Measurements from ENCODE around the gene BBS7.

DNA sequence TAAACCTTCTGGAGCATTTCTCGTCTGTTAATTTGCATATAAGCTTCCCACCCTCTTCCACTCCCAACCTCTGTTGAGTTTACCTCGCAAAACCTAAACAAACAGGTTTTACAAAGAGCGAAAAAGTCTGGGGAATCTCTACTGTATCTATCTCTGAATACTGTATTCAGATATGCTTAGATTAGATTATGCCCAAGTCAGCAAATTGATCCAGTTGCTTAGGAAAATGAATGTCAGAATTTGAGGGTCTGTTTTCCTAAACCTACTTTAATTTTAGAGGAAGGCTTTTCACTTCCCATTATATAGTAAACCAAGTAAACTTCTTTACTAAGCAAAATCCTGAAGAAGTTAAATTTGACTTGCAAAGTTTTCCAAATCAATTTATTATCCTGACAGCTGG, 53.3 kb downstream of the BBS7 start:
- TF ChIP-seq, protein P1, sequence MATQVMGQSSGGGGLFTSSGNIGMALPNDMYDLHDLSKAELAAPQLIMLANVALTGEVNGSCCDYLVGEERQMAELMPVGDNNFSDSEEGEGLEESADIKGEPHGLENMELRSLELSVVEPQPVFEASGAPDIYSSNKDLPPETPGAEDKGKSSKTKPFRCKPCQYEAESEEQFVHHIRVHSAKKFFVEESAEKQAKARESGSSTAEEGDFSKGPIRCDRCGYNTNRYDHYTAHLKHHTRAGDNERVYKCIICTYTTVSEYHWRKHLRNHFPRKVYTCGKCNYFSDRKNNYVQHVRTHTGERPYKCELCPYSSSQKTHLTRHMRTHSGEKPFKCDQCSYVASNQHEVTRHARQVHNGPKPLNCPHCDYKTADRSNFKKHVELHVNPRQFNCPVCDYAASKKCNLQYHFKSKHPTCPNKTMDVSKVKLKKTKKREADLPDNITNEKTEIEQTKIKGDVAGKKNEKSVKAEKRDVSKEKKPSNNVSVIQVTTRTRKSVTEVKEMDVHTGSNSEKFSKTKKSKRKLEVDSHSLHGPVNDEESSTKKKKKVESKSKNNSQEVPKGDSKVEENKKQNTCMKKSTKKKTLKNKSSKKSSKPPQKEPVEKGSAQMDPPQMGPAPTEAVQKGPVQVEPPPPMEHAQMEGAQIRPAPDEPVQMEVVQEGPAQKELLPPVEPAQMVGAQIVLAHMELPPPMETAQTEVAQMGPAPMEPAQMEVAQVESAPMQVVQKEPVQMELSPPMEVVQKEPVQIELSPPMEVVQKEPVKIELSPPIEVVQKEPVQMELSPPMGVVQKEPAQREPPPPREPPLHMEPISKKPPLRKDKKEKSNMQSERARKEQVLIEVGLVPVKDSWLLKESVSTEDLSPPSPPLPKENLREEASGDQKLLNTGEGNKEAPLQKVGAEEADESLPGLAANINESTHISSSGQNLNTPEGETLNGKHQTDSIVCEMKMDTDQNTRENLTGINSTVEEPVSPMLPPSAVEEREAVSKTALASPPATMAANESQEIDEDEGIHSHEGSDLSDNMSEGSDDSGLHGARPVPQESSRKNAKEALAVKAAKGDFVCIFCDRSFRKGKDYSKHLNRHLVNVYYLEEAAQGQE (IDR thresholded peaks at IDR 0.05; ENCODE audit: borderline replicate concordance) = no peak
- TF ChIP-seq, protein P2, sequence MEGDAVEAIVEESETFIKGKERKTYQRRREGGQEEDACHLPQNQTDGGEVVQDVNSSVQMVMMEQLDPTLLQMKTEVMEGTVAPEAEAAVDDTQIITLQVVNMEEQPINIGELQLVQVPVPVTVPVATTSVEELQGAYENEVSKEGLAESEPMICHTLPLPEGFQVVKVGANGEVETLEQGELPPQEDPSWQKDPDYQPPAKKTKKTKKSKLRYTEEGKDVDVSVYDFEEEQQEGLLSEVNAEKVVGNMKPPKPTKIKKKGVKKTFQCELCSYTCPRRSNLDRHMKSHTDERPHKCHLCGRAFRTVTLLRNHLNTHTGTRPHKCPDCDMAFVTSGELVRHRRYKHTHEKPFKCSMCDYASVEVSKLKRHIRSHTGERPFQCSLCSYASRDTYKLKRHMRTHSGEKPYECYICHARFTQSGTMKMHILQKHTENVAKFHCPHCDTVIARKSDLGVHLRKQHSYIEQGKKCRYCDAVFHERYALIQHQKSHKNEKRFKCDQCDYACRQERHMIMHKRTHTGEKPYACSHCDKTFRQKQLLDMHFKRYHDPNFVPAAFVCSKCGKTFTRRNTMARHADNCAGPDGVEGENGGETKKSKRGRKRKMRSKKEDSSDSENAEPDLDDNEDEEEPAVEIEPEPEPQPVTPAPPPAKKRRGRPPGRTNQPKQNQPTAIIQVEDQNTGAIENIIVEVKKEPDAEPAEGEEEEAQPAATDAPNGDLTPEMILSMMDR (IDR thresholded peaks at IDR 0.05; ENCODE audit: poor library complexity, severe bottlenecking) = no peak
- TF ChIP-seq EZH2 (IDR thresholded peaks at IDR 0.05; ENCODE audit: borderline replicate concordance, insufficient read depth, low read length, poor library complexity, severe bottlenecking) (no peak), TAF1 (IDR thresholded peaks at IDR 0.05; ENCODE audit: low read depth) (no peak), POLR2AphosphoS5 (IDR thresholded peaks at IDR 0.05) (no peak), MXI1 (conservative IDR thresholded peaks at IDR 0.05; ENCODE audit: poor library complexity, severe bottlenecking) (no peak), EP300 (conservative IDR thresholded peaks at IDR 0.05; ENCODE audit: poor library complexity, severe bottlenecking) (no peak), SMC3 (conservative IDR thresholded peaks at IDR 0.05; ENCODE audit: poor library complexity) (no peak)

All from neural cell (in vitro differentiated cells).